HG02588 (cell line): Measurements from ENCODE around the gene DGKK.

Experiments used
- ATAC-seq: cut with Tn5 transposase; IDR thresholded peaks from one replicate; pipeline ENCODE4 v1.9.1; 2021; ENCODE audit warnings: mild to moderate bottlenecking, moderate library complexity; ENCODE audit not compliant: unreplicated experiment

DGKK gene

GRCh38 chrX:50470103-50471031 lies at the start of gene DGKK:
Gene DGKK (minus strand): TSS chrX:50470825. CDS start chrX:50470678, 147 bp downstream.
- no peak for ATAC-seq

DNA sequence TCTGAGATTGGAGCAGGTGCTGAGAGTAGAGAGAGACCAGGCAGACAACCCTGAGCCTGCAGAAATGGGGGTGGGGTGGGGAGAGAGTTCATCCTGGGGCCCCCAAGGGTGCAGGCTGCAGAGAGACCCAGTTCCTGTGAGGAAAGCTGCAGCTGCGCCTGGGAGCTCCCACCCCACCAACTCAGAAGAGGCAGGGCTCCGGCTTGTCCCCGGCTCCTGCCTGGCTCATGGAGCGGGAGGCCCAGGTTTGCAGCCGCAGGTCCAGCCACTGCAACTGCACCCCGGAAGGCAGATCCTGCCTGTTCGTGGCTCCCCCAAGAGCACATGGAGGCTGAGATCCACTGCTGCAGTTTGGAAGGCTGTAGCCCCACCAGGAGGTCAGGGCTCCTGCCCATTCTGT lies 44.2 kb upstream of the DGKK start:
- ATAC-seq, result no peak

GRCh38 chrX:50497114-50497513 lies 26.5 kb upstream of the DGKK start:
- no peak for ATAC-seq

DNA sequence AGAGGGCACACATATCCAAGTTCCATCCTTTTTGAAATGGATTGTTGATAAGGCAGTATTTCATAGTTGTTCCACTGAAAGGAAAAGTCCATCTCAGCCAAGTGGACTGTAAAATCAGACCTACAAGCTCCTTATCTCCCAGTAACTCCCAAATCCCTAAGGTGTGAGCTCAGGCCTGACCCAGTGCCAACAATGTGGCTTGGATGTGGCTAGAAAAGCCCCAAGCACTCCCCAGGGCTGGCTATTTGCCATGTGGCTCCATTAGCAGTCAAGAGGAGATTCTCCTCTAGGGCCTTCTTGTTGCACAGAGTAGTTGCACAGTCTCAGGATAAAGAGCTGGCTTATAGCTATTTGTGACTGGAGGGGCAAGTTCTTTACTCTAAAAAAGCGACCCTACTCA lies 25.0 kb upstream of the DGKK start:
- ATAC-seq, result no peak

DNA sequence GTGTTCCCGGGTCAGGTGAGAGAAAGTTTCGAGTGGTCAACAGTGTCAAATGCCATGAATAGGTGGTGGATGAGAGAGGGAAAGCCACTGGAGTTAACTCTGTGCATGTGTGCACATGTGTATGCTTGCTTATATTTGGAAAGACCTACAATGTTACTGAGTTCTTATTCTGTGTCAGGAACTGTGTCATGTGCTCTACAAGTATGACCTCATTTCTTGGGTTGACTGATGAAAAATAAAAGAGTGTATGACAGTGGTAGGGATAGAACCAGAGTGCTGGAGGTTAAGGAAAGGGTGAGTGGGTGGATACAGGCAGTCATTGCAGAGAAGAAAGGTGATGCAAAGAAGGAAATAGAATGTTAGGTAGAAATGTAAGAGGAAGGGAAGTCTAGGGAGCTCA lies 22.1 kb upstream of the DGKK start:
- no peak for ATAC-seq

- ATAC-seq, result no peak
Observed at GRCh38 chrX:50484662-50485061, 14.0 kb upstream of the DGKK start.

DNA sequence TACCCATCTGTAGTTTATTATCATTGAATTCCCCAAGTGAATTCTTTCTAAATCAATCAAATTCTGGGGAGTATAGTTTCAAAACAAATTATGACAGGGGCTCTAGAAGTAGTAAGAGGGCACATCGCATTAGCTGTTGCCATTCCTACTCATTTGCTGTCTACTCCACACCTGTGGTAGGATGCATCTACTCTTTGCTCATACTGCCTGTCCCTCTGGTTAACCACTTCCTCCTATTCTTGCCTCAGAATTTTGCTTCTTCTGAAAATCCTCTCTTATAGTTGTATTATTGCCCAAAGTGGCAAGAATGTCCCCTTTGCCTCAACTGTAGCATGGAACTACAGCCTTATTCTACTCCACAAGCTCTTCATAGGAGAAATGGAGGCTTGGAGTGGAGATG lies 12.7 kb upstream of the DGKK start:
- no peak for ATAC-seq

GRCh38 chrX:50475208-50475607 lies 4.6 kb upstream of the DGKK start:
- ATAC-seq, result no peak

- ATAC-seq, result no peak
Observed at GRCh38 chrX:50471390-50471789, 765 bp upstream of the DGKK start.

- no peak for ATAC-seq
Observed at GRCh38 chrX:50469206-50469605, 1.4 kb downstream of the DGKK start.

- ATAC-seq, result no peak
Observed at GRCh38 chrX:50459615-50460014, 11.0 kb downstream of the DGKK start.

DNA sequence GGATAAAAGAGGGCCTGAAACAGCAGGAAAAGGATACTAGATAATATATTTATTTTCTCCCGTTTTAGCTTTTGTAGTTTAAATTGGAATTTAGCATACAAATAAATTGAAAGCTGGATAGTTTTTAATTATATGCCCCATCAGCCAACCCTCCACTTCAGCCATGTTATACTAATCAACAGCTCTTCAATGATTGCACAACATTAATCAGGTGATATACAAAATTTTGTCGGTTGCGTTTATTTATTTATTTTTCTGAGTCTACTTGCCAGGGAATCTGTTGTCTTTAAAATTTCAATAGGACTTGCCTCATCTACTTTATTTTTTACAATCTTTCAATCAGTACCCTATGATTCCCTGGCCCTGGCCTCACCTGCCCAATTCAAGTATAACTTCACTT lies 12.1 kb downstream of the DGKK start:
- no peak for ATAC-seq

GRCh38 chrX:50456712-50457484 lies 13.7 kb downstream of the DGKK start:
- no peak for ATAC-seq

- ATAC-seq, result no peak
Observed at GRCh38 chrX:50452782-50453181, 17.8 kb downstream of the DGKK start.

DNA sequence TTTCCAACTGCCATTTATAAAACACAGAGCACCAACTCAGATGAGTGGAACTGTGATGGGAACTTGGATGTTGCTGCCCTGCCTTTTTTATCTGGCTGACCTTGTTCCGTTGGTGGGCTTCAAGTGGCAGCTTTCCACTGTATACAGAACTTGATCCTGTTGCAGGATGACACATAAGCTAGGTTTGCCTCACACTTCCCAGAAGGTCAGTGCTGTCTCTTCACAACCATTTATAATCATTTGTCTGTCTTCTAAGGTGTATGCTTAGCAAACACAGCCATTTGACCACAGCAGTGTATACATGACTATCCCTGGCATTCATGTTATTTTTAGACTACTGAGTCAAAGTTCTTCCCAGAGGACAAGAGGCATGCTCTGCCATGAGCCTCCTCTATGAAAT lies 20.3 kb downstream of the DGKK start:
- no peak for ATAC-seq

DNA sequence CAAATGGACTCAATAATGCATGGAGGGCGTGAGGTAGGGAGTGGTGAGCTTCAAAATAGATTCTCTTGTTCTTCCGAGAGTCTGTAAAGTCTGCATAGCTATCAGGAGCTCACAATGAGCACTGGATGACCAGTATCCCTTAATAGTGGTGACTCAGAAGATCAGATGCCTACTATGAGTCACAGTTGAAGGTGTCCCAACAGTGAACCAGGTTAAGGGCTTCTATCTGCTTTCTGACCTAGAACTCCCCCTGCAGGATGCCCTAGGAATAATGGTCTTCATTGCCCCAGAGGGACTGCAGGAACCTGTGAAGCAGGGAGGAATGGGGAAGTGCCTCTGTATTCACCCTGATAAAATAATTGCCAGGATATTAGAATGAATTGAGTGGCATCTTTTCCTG lies 22.1 kb downstream of the DGKK start:
- ATAC-seq, result no peak

- ATAC-seq, result no peak
Observed at GRCh38 chrX:50447535-50447934, 23.1 kb downstream of the DGKK start.

- ATAC-seq, result no peak
Observed at GRCh38 chrX:50442426-50443116, 28.1 kb downstream of the DGKK start.

DNA sequence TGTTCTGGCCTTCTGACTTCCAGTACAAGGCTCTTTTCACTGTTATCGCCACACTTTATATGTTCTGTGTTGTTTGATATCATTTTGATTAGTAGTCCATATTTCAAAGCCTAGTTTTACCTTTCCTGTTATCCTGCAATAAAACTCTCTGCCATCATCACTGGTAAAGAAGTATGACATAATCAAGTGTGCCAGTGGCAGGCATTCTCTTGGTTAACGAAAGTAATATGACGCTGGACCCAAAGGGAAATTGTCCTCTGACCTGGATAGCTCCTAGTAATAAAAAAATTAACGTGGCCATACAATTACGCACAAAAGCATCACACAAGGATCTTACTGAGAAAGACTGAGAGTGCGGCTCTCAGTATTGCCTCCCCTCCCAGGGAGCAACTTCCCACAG lies 33.8 kb downstream of the DGKK start:
- no peak for ATAC-seq

- ATAC-seq, result no peak
Observed at GRCh38 chrX:50432829-50433289, 37.8 kb downstream of the DGKK start.

- no peak for ATAC-seq
Observed at GRCh38 chrX:50431623-50432022, 39.0 kb downstream of the DGKK start.
